Measurements from ENCODE around the gene FAM228B.

DNA sequence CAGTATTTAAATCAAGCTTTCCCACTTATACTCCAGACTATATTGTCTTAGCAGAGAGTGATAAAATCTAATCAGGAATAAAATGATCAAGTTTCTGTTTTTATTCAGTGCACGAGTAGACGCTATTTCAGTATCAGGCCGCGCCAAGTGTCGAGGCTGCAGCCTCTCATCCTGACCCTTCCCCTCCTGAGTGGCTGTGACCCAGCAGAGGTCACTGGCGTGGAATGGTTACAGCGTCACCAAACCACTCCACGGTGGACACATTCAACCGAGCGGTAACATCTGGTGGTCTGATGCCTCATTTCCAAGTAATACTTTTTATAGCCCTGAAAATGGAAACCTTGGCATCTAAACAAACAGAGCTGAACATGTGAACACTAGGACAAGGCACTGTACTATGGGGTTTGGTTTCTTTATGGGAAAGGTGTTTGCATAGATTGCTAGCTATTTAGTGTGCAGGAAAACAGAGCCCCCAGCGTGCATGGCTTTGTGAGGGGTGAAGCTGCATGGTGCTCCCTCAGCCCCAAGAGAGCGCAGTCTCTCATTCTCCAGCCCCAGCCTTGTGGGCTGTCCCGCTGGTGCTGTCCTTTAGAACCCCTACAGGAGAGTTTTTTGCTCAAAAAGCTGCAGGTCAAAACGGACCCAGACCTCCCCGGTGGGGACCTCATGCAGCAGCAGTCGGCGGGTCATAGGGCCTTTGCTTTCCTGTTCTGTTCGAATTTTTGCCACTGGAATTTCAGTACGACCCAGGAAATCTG is 79.9 kb downstream of the FAM228B start:
- TF ChIP-seq, protein P1, sequence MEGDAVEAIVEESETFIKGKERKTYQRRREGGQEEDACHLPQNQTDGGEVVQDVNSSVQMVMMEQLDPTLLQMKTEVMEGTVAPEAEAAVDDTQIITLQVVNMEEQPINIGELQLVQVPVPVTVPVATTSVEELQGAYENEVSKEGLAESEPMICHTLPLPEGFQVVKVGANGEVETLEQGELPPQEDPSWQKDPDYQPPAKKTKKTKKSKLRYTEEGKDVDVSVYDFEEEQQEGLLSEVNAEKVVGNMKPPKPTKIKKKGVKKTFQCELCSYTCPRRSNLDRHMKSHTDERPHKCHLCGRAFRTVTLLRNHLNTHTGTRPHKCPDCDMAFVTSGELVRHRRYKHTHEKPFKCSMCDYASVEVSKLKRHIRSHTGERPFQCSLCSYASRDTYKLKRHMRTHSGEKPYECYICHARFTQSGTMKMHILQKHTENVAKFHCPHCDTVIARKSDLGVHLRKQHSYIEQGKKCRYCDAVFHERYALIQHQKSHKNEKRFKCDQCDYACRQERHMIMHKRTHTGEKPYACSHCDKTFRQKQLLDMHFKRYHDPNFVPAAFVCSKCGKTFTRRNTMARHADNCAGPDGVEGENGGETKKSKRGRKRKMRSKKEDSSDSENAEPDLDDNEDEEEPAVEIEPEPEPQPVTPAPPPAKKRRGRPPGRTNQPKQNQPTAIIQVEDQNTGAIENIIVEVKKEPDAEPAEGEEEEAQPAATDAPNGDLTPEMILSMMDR (IDR thresholded peaks at IDR 0.05), result no peak
- TF ChIP-seq POLR2A (IDR thresholded peaks at IDR 0.05) (no peak), EP300 (IDR thresholded peaks at IDR 0.05) (no peak)
